ENCODE results near the gene ZBED1. TPM values are rescaled to one million over a fixed set of nuclear protein-coding genes. Genes with fewer than 3 reads are reported as not detected.
A peak's percentile ranks its signal among the peaks of the same experiment; 100 is the strongest.
"Not testable (repeated sequence)": the region's sequence is repeated elsewhere in the genome, so short reads cannot be mapped to it uniquely, and the experiment has no call there.

The ZBED1 gene
- total RNA-seq, 1 experiment from 2014 or later, result 45.1 TPM

DNA sequence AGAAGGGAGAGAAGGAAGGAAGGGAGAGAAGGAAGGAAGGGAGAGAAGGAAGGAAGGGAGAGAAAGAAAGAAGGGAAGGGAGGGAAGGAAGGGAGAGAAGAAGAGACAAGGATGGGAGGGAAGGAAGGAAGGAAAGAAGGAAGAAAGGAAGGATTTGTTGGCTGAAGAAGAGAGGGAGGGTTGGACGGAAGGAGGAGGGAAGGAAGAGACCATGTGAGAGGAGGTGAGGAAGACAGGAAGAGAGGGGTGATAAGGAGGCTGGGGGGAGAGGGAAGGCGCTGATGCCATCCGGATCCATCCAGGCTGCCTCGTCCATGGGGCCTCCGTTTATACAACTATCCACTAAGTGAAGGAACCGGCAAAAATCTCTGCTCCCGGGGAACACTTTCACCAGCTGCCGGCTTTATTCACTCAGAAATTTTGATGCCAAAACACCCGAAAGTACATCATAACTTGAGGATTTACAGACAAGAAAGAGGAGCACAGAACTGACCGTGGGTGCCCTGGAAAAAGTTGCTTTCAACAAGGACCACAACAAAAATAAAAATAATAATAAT is 14.9 kb downstream of the ZBED1 start:
- peaks cover 38% of the 10 kb centered on the region for H3K4me1 Mint-ChIP-seq
- ATAC-seq (no peak), DNase-seq (ENCODE audit: low spot score) (no peak)
- H3K36me3 Mint-ChIP-seq, result peaks cover 43% of the 10 kb centered on the region
- POLR2A ChIA-PET, result no interaction called here
- H3K9me3 Mint-ChIP-seq, result no peaks in the 10 kb centered on the region
- TF ChIP-seq ZNF671 (CRISPR knock-in tag; IDR thresholded peaks at IDR 0.05), result no peak
- TF ChIP-seq, protein P1, sequence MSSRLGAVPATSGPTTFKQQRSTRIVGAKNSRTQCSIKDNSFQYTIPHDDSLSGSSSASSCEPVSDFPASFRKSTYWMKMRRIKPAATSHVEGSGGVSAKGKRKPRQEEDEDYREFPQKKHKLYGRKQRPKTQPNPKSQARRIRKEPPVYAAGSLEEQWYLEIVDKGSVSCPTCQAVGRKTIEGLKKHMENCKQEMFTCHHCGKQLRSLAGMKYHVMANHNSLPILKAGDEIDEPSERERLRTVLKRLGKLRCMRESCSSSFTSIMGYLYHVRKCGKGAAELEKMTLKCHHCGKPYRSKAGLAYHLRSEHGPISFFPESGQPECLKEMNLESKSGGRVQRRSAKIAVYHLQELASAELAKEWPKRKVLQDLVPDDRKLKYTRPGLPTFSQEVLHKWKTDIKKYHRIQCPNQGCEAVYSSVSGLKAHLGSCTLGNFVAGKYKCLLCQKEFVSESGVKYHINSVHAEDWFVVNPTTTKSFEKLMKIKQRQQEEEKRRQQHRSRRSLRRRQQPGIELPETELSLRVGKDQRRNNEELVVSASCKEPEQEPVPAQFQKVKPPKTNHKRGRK (CRISPR knock-in tag; IDR thresholded peaks at IDR 0.05; ENCODE audit: borderline replicate concordance), result peak; percentile 67; the same call in 1 of the 2 replicates
- H3K27ac Mint-ChIP-seq, result peak overlapping the region; percentile 83
- CTCF ChIA-PET, result no interaction called here
- H3K27me3 Mint-ChIP-seq (ENCODE audit: low read depth), result no peaks in the 10 kb centered on the region
- H3K4me3 Mint-ChIP-seq, result no peak overlapping the region

DNA sequence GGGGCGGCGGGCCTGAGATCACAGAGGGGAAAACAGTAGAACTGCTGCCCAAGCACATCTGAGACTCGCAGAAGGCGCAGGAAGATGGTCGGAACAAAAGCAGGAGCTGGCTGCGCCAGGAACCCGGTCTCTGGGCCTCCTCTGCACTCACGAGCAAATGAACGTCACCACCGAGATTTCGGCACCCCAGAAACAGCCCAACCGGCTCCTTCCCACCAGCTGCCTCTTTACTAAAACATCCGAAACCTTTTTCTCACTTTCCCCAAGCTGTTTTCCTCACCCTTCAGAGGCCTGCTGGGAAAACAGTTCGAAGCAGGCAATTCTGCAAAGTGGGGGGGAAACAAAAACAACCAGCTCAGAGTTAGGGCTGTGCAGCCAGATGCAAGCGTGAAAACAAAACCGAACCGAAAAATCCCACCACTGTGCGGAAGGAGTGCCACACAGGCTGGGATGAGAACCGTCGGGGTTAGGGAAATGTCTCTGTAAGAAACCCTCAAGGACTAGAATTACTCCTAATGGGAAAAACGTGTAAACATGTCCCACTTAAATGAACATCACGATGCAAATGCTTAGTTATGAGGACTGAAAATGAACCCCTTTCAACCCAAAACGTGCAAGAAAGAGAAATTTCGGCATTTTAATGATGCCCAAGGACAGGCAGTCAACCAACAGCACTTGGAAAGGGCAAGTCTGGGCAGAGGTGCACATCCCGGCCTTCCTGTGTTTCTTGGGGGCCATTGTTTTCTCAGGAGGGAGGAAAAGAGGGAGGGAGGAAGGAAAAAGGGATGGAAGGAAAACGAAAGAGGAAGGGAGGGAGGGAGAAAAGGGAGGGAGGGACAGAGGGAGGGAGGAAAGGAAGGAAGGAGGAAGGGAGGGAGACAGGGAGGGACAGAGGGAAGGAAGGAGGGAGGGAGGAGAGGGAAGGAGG is 15.8 kb downstream of the ZBED1 start:
- Mint-ChIP-seq H3K4me1 (peaks cover 38% of the 10 kb centered on the region), H3K4me3 (peak overlapping the region; percentile 52), H3K27ac (peak overlapping the region; percentile 97), H3K36me3 (peaks cover 38% of the 10 kb centered on the region), H3K27me3 (ENCODE audit: low read depth) (no peaks in the 10 kb centered on the region), H3K9me3 (peaks cover 3% of the 10 kb centered on the region)
- ATAC-seq (peak; percentile 55), DNase-seq (ENCODE audit: low spot score) (peak; percentile 40)
- CTCF ChIA-PET, result no interaction called here
- POLR2A ChIA-PET, result no interaction called here
- TF ChIP-seq, protein P2, sequence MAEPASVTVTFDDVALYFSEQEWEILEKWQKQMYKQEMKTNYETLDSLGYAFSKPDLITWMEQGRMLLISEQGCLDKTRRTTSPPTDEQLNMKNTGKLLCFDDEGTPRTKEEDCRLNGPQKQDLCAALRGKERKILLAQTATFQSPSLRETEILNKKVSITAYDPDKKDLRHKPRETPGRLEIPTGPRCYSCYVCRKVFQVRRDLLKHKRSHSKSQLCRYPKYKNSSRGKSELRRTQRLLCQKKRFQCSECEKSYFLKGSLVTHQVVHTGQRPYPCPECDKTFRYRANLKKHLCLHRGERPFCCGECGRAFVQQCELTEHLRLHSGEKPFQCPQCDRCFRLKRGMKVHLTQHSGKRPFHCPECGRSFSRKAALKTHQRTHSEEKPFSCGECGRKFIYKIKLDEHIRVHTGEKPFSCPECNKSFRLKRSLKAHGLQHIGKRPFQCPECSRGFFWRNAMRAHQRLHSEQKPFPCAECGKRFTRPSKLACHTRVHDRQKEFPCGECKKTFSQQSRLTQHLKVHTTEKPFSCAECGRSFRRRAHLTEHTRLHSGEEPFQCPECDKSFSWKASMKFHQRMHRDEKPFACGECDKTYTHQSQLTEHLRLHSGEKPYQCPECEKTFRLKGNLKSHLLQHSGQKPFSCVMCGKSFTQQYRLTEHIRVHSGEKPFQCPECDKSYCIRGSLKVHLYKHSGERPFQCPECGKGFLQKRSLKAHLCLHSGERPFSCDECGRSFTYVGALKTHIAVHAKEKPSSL (CRISPR knock-in tag; conservative IDR thresholded peaks at IDR 0.05), result no peak

DNA sequence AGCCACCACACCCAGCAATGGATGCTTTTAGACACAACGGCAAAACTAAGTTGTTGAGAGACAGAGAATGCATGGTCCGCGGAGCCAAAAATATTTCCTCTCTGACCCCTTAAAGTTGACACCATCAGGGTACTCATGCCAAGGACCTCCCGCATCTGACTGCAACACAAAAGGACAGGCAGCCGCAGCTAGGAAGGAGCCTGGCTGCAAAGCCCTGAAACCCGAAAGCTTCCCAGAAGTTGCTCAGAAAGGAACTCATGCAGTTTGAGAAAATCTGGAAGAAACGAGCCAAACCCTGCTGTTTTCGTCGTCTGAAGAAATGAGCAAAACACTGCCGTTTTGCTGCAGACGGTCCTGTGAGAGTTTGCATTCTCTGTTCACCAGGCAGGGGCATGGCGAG is 16.5 kb downstream of the ZBED1 start:
- H3K9me3 Mint-ChIP-seq, result peaks cover 9% of the 10 kb centered on the region
- ChIA-PET CTCF (no interaction called here), POLR2A (no interaction called here)
- peak overlapping the region; percentile 97 for H3K27ac Mint-ChIP-seq
- peaks cover 38% of the 10 kb centered on the region for H3K4me1 Mint-ChIP-seq
- ATAC-seq (no peak), DNase-seq (ENCODE audit: low spot score) (no peak)
- TF ChIP-seq EMX1 (CRISPR knock-in tag; IDR thresholded peaks at IDR 0.05), result no peak
- H3K27me3 Mint-ChIP-seq (ENCODE audit: low read depth), result no peaks in the 10 kb centered on the region
- peak overlapping the region; percentile 52 for H3K4me3 Mint-ChIP-seq
- peaks cover 38% of the 10 kb centered on the region for H3K36me3 Mint-ChIP-seq

DNA sequence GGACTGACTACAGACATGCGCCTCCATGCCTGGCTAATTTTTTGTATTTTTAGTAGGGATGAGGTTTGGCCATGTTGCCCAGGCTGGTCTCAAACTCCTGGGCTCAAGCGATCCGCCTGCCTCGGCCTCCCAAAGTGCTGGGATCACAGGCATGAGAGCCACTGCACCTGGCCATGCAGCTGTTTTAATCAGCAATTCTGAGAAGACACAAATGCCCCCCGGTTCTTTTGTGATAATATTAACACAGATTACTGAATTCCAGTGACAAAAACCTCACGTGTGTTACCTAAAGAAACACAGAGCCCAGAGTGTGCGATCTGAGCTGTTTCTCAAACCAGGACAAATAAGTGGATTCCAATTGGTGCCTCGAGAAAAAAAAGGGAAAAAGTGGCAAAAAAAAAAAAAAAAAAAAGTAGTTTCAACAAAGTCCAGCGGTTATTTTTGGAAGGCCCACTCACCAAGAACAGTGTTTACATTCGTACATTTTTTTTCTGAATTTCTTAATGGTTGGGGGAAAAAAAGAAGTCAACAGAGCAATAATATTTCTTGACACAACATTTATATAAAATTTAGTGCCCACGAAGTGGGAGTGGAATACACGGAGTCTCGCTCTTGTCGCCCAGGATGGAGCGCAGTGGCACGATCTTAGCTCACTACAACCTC is 17.2 kb downstream of the ZBED1 start:
- peak overlapping the region; percentile 66; the same call in 1 of the 2 replicates for H3K27ac Mint-ChIP-seq
- POLR2A ChIA-PET, result no interaction called here

DNA sequence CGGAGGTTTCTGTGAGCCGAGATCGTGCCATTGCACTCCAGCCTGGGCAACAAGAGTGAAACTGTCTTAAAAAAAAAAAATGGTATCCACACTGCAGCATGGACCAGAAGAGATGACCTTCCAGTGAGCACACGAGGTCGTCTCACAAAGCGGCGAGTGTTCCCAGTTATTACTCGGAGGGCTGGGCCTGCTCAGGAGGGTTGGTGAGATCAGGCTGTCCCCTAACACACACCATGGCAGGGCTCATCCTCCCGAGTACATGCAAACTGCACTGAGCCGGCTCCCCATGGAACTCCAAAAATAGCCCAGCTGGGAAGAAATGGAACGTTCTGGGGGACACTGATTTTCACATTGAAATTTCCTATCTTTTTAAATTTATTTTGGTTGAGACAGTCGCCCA is 19.2 kb downstream of the ZBED1 start:
- Mint-ChIP-seq H3K4me1 (peaks cover 30% of the 10 kb centered on the region), H3K27ac (peak overlapping the region; percentile 41; the same call in 1 of the 2 replicates), H3K36me3 (peaks cover 15% of the 10 kb centered on the region)
- H3K4me3 Mint-ChIP-seq; DNase-seq (ENCODE audit: low spot score); POLR2A ChIA-PET; H3K9me3 Mint-ChIP-seq; ATAC-seq; CTCF ChIA-PET; H3K27me3 Mint-ChIP-seq (ENCODE audit: low read depth): not testable (repeated sequence)

More for the DNA sequence above, 17.2 kb downstream of the ZBED1 start:
- TF ChIP-seq, protein P3, sequence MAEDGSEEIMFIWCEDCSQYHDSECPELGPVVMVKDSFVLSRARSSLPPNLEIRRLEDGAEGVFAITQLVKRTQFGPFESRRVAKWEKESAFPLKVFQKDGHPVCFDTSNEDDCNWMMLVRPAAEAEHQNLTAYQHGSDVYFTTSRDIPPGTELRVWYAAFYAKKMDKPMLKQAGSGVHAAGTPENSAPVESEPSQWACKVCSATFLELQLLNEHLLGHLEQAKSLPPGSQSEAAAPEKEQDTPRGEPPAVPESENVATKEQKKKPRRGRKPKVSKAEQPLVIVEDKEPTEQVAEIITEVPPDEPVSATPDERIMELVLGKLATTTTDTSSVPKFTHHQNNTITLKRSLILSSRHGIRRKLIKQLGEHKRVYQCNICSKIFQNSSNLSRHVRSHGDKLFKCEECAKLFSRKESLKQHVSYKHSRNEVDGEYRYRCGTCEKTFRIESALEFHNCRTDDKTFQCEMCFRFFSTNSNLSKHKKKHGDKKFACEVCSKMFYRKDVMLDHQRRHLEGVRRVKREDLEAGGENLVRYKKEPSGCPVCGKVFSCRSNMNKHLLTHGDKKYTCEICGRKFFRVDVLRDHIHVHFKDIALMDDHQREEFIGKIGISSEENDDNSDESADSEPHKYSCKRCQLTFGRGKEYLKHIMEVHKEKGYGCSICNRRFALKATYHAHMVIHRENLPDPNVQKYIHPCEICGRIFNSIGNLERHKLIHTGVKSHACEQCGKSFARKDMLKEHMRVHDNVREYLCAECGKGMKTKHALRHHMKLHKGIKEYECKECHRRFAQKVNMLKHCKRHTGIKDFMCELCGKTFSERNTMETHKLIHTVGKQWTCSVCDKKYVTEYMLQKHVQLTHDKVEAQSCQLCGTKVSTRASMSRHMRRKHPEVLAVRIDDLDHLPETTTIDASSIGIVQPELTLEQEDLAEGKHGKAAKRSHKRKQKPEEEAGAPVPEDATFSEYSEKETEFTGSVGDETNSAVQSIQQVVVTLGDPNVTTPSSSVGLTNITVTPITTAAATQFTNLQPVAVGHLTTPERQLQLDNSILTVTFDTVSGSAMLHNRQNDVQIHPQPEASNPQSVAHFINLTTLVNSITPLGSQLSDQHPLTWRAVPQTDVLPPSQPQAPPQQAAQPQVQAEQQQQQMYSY (CRISPR knock-in tag; IDR thresholded peaks at IDR 0.05), result no peak
- no peak for TF ChIP-seq ZNF138 (CRISPR knock-in tag; conservative IDR thresholded peaks at IDR 0.05)
- no peak for TF ChIP-seq FOXP1 (CRISPR knock-in tag; IDR thresholded peaks at IDR 0.05; ENCODE audit: borderline replicate concordance)
- H3K4me1 Mint-ChIP-seq, result peaks cover 38% of the 10 kb centered on the region
- CTCF ChIA-PET, result no interaction called here
- ATAC-seq (no peak), DNase-seq (ENCODE audit: low spot score) (no peak)
- peaks cover 9% of the 10 kb centered on the region for H3K9me3 Mint-ChIP-seq
- no peaks in the 10 kb centered on the region; the same call in 1 of the 2 replicates for H3K27me3 Mint-ChIP-seq (ENCODE audit: low read depth)
- H3K4me3 Mint-ChIP-seq, result no peak overlapping the region
- H3K36me3 Mint-ChIP-seq, result peaks cover 32% of the 10 kb centered on the region

DNA sequence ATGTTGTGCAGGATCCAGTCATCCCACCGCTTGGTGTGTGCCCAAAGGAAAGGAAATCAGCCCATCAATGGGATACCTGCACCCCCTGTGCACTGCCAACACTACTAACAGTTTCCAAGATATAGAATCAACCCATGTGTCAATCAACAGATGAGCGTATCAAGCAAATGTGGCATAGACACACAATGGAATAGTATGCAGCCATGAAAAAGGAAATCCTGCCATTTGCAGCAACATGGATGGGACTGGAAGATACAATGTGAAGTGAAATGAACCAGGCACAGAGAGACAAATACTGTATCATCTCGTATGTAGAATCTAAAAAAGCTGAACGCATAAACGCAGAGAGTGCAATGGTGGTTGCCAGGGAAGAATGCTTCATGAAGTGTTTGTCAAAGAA is 20.8 kb downstream of the ZBED1 start:
- ATAC-seq; DNase-seq (ENCODE audit: low spot score); POLR2A ChIA-PET; H3K27ac Mint-ChIP-seq; CTCF ChIA-PET; H3K27me3 Mint-ChIP-seq (ENCODE audit: low read depth); H3K4me3 Mint-ChIP-seq: not testable (repeated sequence)
- peaks cover 22% of the 10 kb centered on the region for H3K4me1 Mint-ChIP-seq
- H3K36me3 Mint-ChIP-seq, result peaks cover 15% of the 10 kb centered on the region
- H3K9me3 Mint-ChIP-seq, result peaks cover 14% of the 10 kb centered on the region
